B cell (primary cell): Measurements from ENCODE around the gene AFF1. TPM values are rescaled to one million over a fixed set of nuclear protein-coding genes. Genes with fewer than 3 reads are reported as not detected.

Experiments
- ATAC-seq: fragments of 200-7000 bp; cut with Tn5 transposase; one replicate; pipeline ENCODE4 v1.10.0; 2021; ENCODE audit warnings: low read depth, mild to moderate bottlenecking, moderate number of reproducible peaks, moderate library complexity
- CTCF ChIA-PET: fragments of 350-600 bp; sonication (Branson Sonifier 250); formaldehyde crosslinking; loops from one replicate; lab custom pipeline; 2021; ENCODE audit warnings: antibody characterized with exemption, inconsistent platforms; lab: Charles Lee
- POLR2A ChIA-PET: fragments of 350-600 bp; sonication (Branson Sonifier 250); formaldehyde crosslinking; loops from one replicate; lab custom pipeline; 2021; ENCODE audit warnings: antibody characterized with exemption; lab: Charles Lee
- DNase-seq: peaks from one replicate; pipeline ENCODE4 v3.0.0; 2013
- H2AFZ ChIP-seq: 2 replicates; pipeline ENCODE4 v1.6.1; 2012; ENCODE audit warnings: mild to moderate bottlenecking, low read depth, low read length; ENCODE audit not compliant: insufficient read depth, poor library complexity, severe bottlenecking
- H3K27ac ChIP-seq, 2 donors: 1 replicate in 1 of 2; 2 replicates in 1 of 2; pipeline ENCODE4 v1.5.1; 2012 to 2013; ENCODE audit warnings: low read length in 2 of 2, mild to moderate bottlenecking in 2 of 2, moderate library complexity in 1 of 2
- H3K27me3 ChIP-seq, 4 experiments: fragments of 200-600 bp in 1 of 4; sonication (generic) in 1 of 4; replicated peaks in 1 of 4; 1 replicate in 2 of 4; 2 replicates in 2 of 4; pipeline versions ENCODE4 v1.6.1 to v1.7.0; 2013 to 2016; ENCODE audit warnings: low read length in 3 of 4, mild to moderate bottlenecking in 2 of 4, mixed read lengths in 1 of 4, moderate library complexity in 1 of 4; ENCODE audit not compliant: insufficient read depth in 4 of 4, control insufficient read depth in 3 of 4; ENCODE audit errors: control extremely low read depth in 1 of 4
- H3K36me3 ChIP-seq, 2 experiments: replicated peaks in 1 of 2; 1 replicate in 1 of 2; 2 replicates in 1 of 2; pipeline versions ENCODE4 v1.6.1 to v1.7.1; 2013; ENCODE audit warnings: low read length in 1 of 2; ENCODE audit not compliant: insufficient read depth in 2 of 2, control insufficient read depth in 1 of 2; ENCODE audit errors: control extremely low read depth in 1 of 2, extremely low read depth in 1 of 2
- H3K4me1 ChIP-seq, 2 donors: fragments of 200-600 bp in 1 of 2; sonication (generic) in 1 of 2; 1 replicate in 1 of 2; 2 replicates in 1 of 2; pipeline versions ENCODE4 v1.5.1 to v1.6.1; 2013 to 2017; ENCODE audit warnings: low read length in 2 of 2; ENCODE audit not compliant: control insufficient read depth in 2 of 2, insufficient read depth in 2 of 2
- H3K4me2 ChIP-seq: replicated peaks from 2 replicates; pipeline ENCODE3; 2012; ENCODE audit warnings: mild to moderate bottlenecking, low read depth, low read length; ENCODE audit not compliant: poor library complexity, severe bottlenecking
- H3K4me3 ChIP-seq, 5 experiments: fragments of 200-600 bp in 1 of 5; sonication (generic) in 1 of 5; 1 replicate in 3 of 5; 2 replicates in 2 of 5; pipeline versions ENCODE4 v1.5.1 to v1.7.0; 2011 to 2016; ENCODE audit warnings: low read length in 4 of 5, mild to moderate bottlenecking in 4 of 5, low read depth in 2 of 5, control low read depth in 1 of 5, moderate library complexity in 1 of 5; ENCODE audit not compliant: insufficient read depth in 1 of 5; ENCODE audit errors: control extremely low read depth in 1 of 5, extremely low read depth in 1 of 5
- H3K79me2 ChIP-seq: fragments of 200-600 bp; sonication (generic); one replicate; pipeline ENCODE4 v1.6.0; 2016; ENCODE audit warnings: low read length; ENCODE audit not compliant: control insufficient read depth, insufficient read depth
- H3K9ac ChIP-seq: fragments of 200-600 bp; sonication (generic); 2 replicates; pipeline ENCODE4 v1.6.1; 2017; ENCODE audit warnings: mild to moderate bottlenecking, low read length, moderate library complexity
- H3K9me3 ChIP-seq, 3 donors: one replicate each; pipeline versions ENCODE4 v1.6.1 to v1.7.1; 2013; ENCODE audit warnings: low read length in 2 of 3; ENCODE audit not compliant: control insufficient read depth in 2 of 3, insufficient read depth in 1 of 3; ENCODE audit errors: control extremely low read depth in 1 of 3
- H4K20me1 ChIP-seq: 2 replicates; pipeline ENCODE4 v1.6.0; 2012; ENCODE audit warnings: mild to moderate bottlenecking, low read length; ENCODE audit not compliant: insufficient read depth, control insufficient read depth, poor library complexity, severe bottlenecking
- H3K27ac Mint-ChIP-seq: one replicate; pipeline ENCODE4 v1.8.0; 2021; ENCODE audit warnings: mixed read lengths
- H3K27me3 Mint-ChIP-seq: one replicate; pipeline ENCODE4 v1.8.0; 2021; ENCODE audit warnings: mixed read lengths
- H3K4me1 Mint-ChIP-seq: one replicate; pipeline ENCODE4 v1.8.0; 2021; ENCODE audit warnings: mixed read lengths
- H3K4me3 Mint-ChIP-seq: one replicate; pipeline ENCODE4 v1.8.0; 2021; ENCODE audit warnings: mixed read lengths
- H3K9me3 Mint-ChIP-seq: one replicate; pipeline ENCODE4 v1.8.0; 2022; ENCODE audit warnings: mixed read lengths; ENCODE audit not compliant: insufficient read depth
- CTCF ChIP-seq: fragments of 200-600 bp; IDR thresholded peaks from one replicate; pipeline ENCODE4 v1.8.0; 2022; ENCODE audit warnings: antibody characterized with exemption, mild to moderate bottlenecking
- EZH2 ChIP-seq: IDR thresholded peaks from 2 replicates; pipeline ENCODE4 v1.6.1; 2012; ENCODE audit warnings: borderline replicate concordance, low read depth, mild to moderate bottlenecking, moderate library complexity, low read length; ENCODE audit not compliant: insufficient read depth, poor library complexity, severe bottlenecking
- WGBS: methylation state at CpG from one replicate; pipeline ENCODE4 v1.1.5; 2013; ENCODE audit warnings: missing lambda C conversion rate; ENCODE audit not compliant: insufficient coverage; 5-methylcytosine and 5-hydroxymethylcytosine counted together
- intact Hi-C: fragments of 100-400 bp; cut with micrococcal nuclease; formaldehyde crosslinking; loops from one replicate; pipeline ENCODE4 v1.10.0; 2022
- polyA plus RNA-seq: library from polyadenylated mRNA; depleted of rRNA; stranded (reverse); fragments of >200 nt; gene quantifications from 2 replicates; pipeline ENCODE4 v1.2.3, GENCODE V29; 2012
- total RNA-seq, 2 donors: library from RNA; stranded (reverse); fragments of 120-200 nt in 1 of 2; gene quantifications; 1 replicate in 1 of 2; 2 replicates in 1 of 2; pipeline versions ENCODE4 v1.2.3 to v1.2.4, GENCODE V29; 2013 to 2022

Gene AFF1
- total and polyA plus RNA-seq, 2 donors (not counting 1 experiment from before 2014, with no cell fraction given): 15.3 to 135 TPM

GRCh38 chr4:87044511-87045233 is 109.9 kb downstream of the AFF1 start:
- H3K36me3 ChIP-seq: peaks cover 0 to 22% of the 10 kb centered on the region in 2 experiments
- no peak overlapping the region for H3K4me2 ChIP-seq
- peak overlapping the region in 1 of 2 donors; percentile 17 for H3K27ac ChIP-seq
- H3K9me3 ChIP-seq: no peaks in the 10 kb centered on the region
- peaks cover 91% of the 10 kb centered on the region for H3K79me2 ChIP-seq
- Mint-ChIP-seq H3K4me1 (peaks cover 35% of the 10 kb centered on the region), H3K9me3 (no peaks in the 10 kb centered on the region), H3K4me3 (no peak overlapping the region), H3K27ac (no peak overlapping the region), H3K27me3 (no peaks in the 10 kb centered on the region)
- POLR2A ChIA-PET: no interaction called here
- H2AFZ ChIP-seq: no peak overlapping the region
- no peaks in the 10 kb centered on the region for H3K27me3 ChIP-seq
- H3K4me1 ChIP-seq: peaks cover 26 to 32% of the 10 kb centered on the region in 2 donors
- no peak overlapping the region for H3K4me3 ChIP-seq
- ATAC-seq: no peak
- no peak for DNase-seq
- TF ChIP-seq EZH2 (no peak), CTCF (no peak)
- 33% methylated on average over 2 of the region's 6 CpGs for WGBS
- H3K9ac ChIP-seq: no peak overlapping the region
- CTCF ChIA-PET: interaction anchor here (0.8 to 1.5 kb wide), 3 partner anchors 9 to 47 kb away, joined by 3 read pairs; no protein-coding TSS in a partner anchor
- intact Hi-C loops: loop anchor here (2.0 kb wide), 1 partner anchor 14 kb away; no protein-coding TSS in a partner anchor
- peaks cover 85% of the 10 kb centered on the region for H4K20me1 ChIP-seq

GRCh38 chr4:87045234-87045558 is 110.4 kb downstream of the AFF1 start:
- Histone ChIP-seq H3K4me2 (no peak overlapping the region), H2AFZ (no peak overlapping the region), H3K9ac (no peak overlapping the region), H3K9me3 (no peaks in the 10 kb centered on the region), H3K79me2 (peaks cover 91% of the 10 kb centered on the region), H3K4me1 (peaks cover 26 to 32% of the 10 kb centered on the region in 2 donors), H3K36me3 (peaks cover 0 to 22% of the 10 kb centered on the region in 2 experiments), H3K4me3 (no peak overlapping the region), H3K27me3 (no peaks in the 10 kb centered on the region), H3K27ac (peak overlapping the region in 1 of 2 donors; percentile 17), H4K20me1 (peaks cover 84% of the 10 kb centered on the region)
- DNase-seq: no peak
- Mint-ChIP-seq H3K4me1 (peaks cover 37% of the 10 kb centered on the region), H3K27ac (no peak overlapping the region), H3K9me3 (no peaks in the 10 kb centered on the region), H3K4me3 (no peak overlapping the region), H3K27me3 (no peaks in the 10 kb centered on the region)
- ChIA-PET POLR2A (no interaction called here), CTCF (no interaction called here)
- intact Hi-C loops: loop anchor here (2.0 kb wide), 1 partner anchor 14 kb away; no protein-coding TSS in a partner anchor
- TF ChIP-seq EZH2 (no peak), CTCF (no peak)
- WGBS: 76% methylated on average over 4 of the region's 6 CpGs
- no peak for ATAC-seq
